Erythroblast (primary cell): ENCODE results near the gene DLGAP4.

Source experiments
- GATA1 ChIP-seq: IDR thresholded peaks from 2 replicates; pipeline ENCODE4 v1.6.1; 2011; ENCODE audit warnings: low read depth, mild to moderate bottlenecking, control low read depth, low read length, moderate library complexity
- POLR2A ChIP-seq: IDR thresholded peaks from 2 replicates; pipeline ENCODE4 v1.6.1; 2011; ENCODE audit warnings: mild to moderate bottlenecking, low read length

GRCh38 chr20:36528176-36528874 is 222.2 kb downstream of the DLGAP4 start:
- TF ChIP-seq POLR2A (no peak), GATA1 (no peak)
